AG04449 (cell line): ENCODE data around the gene MRPL18.

Experiments
- CTCF ChIA-PET: fragments of 350-600 bp; formaldehyde crosslinking; extraction: SDS; loops from one replicate; lab custom pipeline; 2021; ENCODE audit warnings: antibody characterized with exemption; lab: Yijun Ruan, JAX
- POLR2A ChIA-PET: fragments of 400-600, 350-600 bp; formaldehyde crosslinking; extraction: SDS; loops from one replicate; lab custom pipeline; 2020; ENCODE audit warnings: antibody characterized with exemption, inconsistent platforms; lab: Yijun Ruan, JAX
- DNase-seq: peaks from one replicate; pipeline ENCODE4 v3.0.0-alpha.2; 2010; ENCODE audit warnings: low read depth, low spot score
- H3K4me3 ChIP-seq: 2 replicates; pipeline ENCODE4 v1.5.1; 2011; ENCODE audit warnings: low read depth, mild to moderate bottlenecking, control low read depth, low read length
- CTCF ChIP-seq: IDR thresholded peaks from one replicate; pipeline ENCODE4 v1.5.1; 2011; ENCODE audit warnings: mild to moderate bottlenecking, moderate library complexity, low read length, control low read depth, inconsistent platforms; ENCODE audit not compliant: insufficient read depth; ENCODE audit errors: missing control alignments

The MRPL18 gene

GRCh38 chr6:159832946-159833345 lies 42.7 kb downstream of the MRPL18 start:
- ChIA-PET CTCF (interaction anchor here (1.4 kb wide), 1 partner anchor 239 kb away, joined by 3 read pairs; no protein-coding TSS in a partner anchor), POLR2A (interaction anchor here (0.9 kb wide), 1 partner anchor 43 kb away, joined by 3 read pairs; the partner anchor contains the start of genes MRPL18 and TCP1)
- DNase-seq, result no peak
- no peak for TF ChIP-seq CTCF
- H3K4me3 ChIP-seq, result no peak overlapping the region

- DNase-seq, result peak; percentile 23
- ChIA-PET CTCF (interaction anchor here (1.0 to 1.4 kb wide), 2 partner anchors 44 to 238 kb away, joined by 3 read pairs; no protein-coding TSS in a partner anchor), POLR2A (interaction anchor here (0.9 kb wide), 1 partner anchor 44 kb away, joined by 3 read pairs; the partner anchor contains the start of genes MRPL18 and TCP1)
- no peak overlapping the region for H3K4me3 ChIP-seq
- peak; percentile 11 for TF ChIP-seq CTCF
Observed at GRCh38 chr6:159833556-159833955, 43.3 kb downstream of the MRPL18 start.

- POLR2A ChIA-PET, result interaction anchor here (0.7 to 0.9 kb wide), 2 partner anchors 44 to 66 kb away, joined by 3 read pairs; partner anchors contain the start of genes MRPL18 and TCP1
- no peak for TF ChIP-seq CTCF
- CTCF ChIA-PET, result interaction anchor here (1.0 to 1.5 kb wide), 4 partner anchors 23 to 237 kb away, joined by 3 read pairs; no protein-coding TSS in a partner anchor
- H3K4me3 ChIP-seq, result no peak overlapping the region
- no peak for DNase-seq
Observed at GRCh38 chr6:159833997-159834603, 43.8 kb downstream of the MRPL18 start.

- H3K4me3 ChIP-seq, result no peak overlapping the region
- CTCF ChIA-PET, result no interaction called here
- TF ChIP-seq CTCF, result no peak
- POLR2A ChIA-PET, result no interaction called here
- DNase-seq, result no peak
Observed at GRCh38 chr6:159836718-159837490, 46.6 kb downstream of the MRPL18 start.

- POLR2A ChIA-PET, result no interaction called here
- H3K4me3 ChIP-seq, result no peak overlapping the region
- CTCF ChIA-PET, result no interaction called here
- no peak for TF ChIP-seq CTCF
- DNase-seq, result no peak
Observed at GRCh38 chr6:159837511-159837910, 47.2 kb downstream of the MRPL18 start.
